ENCODE data around the gene SMPDL3A.
"Not testable (repeated sequence)": the region's sequence is repeated elsewhere in the genome, so short reads cannot be mapped to it uniquely, and the experiment has no call there.

SMPDL3A gene, protein sequence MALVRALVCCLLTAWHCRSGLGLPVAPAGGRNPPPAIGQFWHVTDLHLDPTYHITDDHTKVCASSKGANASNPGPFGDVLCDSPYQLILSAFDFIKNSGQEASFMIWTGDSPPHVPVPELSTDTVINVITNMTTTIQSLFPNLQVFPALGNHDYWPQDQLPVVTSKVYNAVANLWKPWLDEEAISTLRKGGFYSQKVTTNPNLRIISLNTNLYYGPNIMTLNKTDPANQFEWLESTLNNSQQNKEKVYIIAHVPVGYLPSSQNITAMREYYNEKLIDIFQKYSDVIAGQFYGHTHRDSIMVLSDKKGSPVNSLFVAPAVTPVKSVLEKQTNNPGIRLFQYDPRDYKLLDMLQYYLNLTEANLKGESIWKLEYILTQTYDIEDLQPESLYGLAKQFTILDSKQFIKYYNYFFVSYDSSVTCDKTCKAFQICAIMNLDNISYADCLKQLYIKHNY

DNA sequence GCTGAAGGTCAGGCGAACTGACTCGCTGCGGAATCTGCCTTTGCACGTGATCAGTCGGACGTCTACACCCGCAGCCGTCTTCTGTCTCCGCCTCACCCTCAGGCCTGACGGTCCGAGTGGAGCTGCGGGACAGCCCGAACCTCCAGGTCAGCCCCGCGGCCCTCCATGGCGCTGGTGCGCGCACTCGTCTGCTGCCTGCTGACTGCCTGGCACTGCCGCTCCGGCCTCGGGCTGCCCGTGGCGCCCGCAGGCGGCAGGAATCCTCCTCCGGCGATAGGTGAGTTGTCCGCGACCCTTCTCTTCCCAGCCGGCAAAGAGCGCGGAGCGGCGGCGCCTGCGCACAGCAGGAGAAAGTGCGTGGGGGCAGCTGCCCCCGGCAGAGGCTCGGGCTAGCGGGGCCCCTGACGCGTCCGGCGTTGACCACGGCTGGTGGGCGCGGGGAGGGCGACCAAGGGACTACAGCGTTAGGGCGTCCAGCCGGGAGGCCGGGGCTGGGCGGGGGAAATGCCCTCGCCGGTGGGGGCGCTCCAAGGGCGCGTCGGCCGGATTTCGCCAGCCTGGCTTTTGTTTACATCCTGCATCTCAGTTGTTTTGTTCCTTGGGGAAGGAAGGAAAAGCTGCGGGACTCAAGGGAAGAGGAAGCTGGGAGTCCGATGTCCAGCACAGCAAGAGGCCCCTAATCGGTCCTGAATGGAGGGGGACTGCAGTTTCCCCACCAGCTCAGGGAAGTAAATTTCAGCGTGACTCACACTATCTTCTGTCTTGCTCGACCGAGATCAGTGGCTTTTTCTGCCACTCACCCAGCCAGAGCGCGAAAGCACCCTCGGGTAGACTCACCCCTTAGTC is at the start of gene SMPDL3A:
TSS of gene SMPDL3A (plus strand) at position 77 of the 846 bp plus-strand sequence. CDS start at position 166, 89 bp downstream.
- DNase-seq (ENCODE audit: low read depth in 2 of 2): no peak

DNA sequence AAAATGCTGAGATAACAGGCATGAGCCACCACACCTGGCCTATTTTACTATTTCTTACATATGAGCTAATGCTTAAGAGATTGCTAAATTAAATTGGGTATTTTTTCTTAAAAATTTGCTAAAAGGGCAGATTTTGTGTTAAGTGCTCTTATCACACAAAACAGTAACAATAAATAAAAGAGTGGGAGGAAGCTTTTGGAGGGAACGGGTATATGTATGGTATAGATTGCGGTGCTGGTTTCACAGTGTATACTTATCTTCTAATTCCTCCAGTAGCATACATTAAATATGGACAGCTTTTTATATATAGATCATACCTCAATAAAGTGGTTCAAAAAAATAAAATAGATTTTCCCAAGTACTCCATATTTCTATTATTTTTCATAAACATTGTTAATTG is 49.0 kb upstream of the SMPDL3A start:
- no peak for DNase-seq (ENCODE audit: low read depth in 2 of 2)

DNA sequence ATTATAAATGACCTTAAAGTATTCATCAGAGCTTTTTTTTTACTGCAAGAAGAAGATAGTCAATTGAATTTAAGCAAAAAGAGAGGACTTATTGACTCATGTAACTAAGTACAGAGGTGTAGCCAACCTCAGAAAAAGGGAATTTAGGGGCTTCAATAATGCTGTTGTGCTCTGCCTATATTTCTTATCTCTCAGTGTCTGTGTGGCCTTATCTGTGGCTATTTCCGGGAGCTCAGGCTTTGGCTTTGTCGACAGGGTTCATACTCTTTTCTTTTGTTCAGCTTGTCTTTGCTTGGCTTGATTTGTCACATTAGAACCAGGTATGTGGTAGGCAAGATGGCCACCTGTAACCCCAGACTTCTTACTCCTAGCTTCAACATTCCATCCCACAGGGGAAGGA is 48.1 kb upstream of the SMPDL3A start:
- no peak for DNase-seq (ENCODE audit: low read depth in 2 of 2)

DNA sequence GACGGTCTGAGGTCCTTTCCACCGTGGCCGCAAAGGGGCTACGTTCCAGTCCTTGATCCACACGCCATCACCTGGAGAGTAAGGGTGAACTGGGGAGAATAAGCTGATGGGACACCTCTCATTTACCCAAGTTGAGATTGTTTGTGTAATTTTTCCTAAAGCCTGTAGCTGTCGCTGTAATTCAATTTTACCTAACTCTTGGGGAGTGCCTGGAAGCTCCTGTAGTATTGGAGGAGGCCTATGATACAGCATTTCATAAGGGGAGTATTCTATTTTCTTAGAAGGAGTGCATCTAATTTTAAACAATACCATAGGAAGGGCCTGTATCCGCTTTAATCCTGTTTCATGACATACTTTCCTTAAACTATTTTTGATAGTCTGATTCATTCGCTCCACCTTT is 44.8 kb upstream of the SMPDL3A start:
- DNase-seq (ENCODE audit: low read depth in 2 of 2): not testable (repeated sequence)

DNA sequence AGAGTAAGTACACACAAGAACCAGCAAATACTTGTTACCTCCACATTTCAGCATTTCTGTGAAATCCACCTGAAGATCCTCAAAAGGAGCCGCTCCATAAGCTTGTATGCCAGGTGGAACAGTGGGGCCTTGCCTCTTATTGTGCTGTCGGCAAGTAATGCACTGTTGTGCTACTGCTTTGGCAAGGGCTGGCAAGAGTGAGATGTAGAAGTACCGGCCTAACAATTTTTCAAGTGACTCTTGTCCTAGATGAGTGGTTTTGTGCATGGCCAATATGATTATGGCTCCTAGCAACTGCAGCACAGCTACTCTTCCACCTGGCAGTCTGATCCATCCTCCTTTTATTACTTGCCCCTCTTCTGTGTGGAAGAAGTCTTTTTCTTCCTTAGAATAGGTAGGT is 44.2 kb upstream of the SMPDL3A start:
- DNase-seq (ENCODE audit: low read depth in 2 of 2): not testable (repeated sequence)

DNA sequence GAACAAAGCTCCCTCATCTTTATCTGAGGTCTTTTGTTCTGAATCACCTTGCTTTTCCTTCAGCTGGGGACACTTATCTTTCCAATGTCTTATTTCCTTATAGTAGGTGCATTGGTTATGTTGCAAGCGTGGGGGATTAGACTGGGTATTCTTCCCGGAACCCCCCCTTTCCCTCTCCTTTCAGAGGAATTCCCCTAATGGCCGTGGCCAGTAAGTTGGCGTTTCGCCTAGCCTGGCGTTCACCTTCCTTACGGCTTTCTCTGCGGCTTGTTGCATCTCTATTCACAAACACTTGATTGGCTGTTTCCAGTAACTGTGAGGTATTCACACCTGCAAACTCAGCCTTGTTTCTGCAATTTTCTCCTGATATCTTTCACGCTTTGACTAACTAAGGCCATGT is 42.4 kb upstream of the SMPDL3A start:
- no peak for DNase-seq (ENCODE audit: low read depth in 2 of 2)

DNA sequence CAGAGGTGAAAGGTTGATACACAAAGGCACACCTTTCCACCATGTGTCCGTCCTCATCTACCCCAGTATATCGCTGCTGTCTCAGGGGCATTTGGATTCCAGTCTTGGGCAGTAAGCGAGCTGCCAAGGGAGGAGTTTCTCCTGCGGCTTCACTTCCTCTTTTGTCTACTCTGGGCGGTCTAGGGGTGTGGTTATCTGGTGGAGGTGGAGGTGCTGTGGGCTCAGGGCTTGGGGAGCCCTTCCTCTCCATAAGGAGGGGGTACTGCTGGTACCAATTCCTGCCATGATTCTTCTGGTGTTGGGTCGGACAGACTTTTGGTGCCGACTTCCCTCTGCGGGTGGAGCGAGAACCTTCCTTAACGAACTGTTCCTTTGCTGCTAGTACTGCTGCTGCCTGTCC is 41.5 kb upstream of the SMPDL3A start:
- no peak for DNase-seq (ENCODE audit: low read depth in 2 of 2)

DNA sequence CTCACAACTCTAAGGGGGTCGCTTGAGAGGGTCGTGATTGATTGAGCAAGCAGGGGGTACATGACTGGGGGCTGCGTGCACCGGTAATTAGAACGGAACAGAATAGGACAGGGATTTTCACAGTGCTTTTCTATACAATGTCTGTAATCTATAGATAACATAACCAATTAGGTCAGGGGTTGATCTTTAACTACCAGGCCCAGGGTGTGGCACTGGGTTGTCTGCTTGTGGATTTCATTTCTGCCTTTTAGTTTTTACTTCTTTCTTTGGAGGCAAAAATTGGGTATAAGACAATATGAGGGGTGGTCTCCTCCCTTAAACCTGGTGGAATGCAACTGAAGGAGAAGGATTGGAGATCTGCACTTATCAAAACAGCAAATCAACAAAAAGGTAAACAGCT is 40.1 kb upstream of the SMPDL3A start:
- not testable (repeated sequence) for DNase-seq (ENCODE audit: low read depth in 2 of 2)

DNA sequence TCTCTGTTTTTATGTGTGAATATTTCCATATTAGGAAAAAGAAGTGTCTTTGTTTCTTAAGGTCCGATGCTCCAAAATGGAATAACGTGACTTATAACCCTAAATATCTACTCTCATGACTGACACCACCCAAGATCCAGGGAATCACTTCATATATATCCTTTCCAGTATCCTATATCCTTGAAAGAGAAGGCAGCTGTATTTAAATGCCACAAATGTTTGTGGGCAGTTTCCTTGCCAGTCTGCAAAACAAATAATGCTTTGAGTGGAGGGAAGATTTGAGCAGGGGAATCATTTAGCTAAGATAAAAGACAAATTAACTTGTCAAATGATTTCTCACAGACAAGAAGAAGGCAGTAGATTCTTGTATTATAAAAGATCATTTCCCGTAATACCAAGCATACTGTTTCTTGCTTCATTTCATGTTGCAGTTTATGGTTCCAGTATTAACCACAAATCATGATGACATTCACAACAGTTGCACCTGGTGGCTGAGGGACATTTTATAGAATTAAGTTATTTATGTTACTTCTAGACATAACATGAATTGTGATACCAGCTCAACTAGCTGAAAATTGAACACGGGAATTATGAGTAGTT is 39.5 kb upstream of the SMPDL3A start:
- DNase-seq (ENCODE audit: low read depth in 2 of 2): no peak

DNA sequence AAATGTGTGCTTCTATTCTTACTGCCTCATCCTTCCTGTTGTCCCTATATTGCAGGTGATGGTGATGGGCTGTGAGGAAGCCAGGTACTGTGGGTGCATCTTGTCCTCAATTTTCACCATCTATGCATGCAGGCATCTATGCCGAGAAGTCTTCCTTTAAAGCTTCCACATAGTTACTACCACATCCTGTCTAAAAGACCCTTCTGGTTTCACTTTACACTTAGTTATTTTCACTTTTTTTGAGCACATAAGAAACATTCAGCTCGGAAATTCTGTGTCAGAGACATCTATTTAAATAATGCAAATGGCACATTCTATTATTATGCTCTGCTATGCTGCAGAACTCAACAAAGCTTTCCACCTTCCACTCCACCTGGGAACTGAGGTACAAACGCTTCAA is 37.7 kb upstream of the SMPDL3A start:
- DNase-seq (ENCODE audit: low read depth in 2 of 2): no peak

DNA sequence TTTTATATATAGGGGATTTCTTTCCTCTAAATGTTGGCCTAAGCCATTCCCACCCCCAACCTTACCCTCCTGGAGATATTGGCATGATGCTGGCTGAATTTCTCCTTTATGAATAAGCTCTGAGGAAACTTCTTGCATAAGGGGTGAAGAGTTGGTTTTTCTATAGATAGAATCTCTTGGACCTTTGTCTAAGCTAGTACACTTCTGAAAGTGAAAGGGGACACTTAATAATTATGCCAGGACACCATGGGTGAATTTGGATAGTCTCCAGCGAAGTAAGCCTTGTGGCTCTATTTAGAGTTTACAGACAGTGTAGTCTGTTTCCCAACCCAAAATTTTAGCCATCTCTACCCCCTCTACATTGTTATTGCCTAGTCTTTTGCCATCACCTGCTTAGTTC is 36.6 kb upstream of the SMPDL3A start:
- no peak for DNase-seq (ENCODE audit: low read depth in 2 of 2)

DNA sequence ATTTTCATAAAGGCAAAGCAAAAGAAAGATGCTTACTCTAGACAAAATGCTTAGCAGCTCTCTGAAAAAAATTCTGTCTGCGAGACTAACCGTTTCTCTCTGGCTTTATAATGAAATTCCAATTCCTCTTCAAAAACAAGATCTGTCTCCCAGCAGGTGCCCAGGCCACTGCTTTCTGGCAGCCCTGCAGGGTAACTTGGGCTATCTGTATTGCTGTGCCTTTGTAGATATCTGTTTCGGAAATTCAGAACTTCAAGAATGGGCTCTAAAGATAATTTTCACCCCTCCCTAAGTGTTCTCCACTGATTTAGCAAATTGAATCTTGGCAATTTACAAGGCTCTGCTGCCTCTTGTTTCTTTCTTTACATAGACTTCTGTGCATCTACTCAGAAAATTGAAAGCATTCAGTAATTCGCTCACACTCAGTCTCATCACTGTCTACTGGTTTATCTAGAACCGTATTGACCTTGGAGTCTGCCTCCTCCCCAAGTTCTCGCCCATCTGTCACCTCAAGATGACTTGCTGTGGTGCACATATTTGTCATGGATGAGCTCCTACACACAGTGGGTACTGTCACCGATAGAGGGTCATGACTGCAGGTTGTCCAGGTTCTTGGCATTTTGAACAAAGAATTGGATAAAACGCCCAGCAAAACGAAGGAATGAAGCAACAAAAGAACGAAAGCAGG is 35.9 kb upstream of the SMPDL3A start:
- no peak for DNase-seq (ENCODE audit: low read depth in 2 of 2)

DNA sequence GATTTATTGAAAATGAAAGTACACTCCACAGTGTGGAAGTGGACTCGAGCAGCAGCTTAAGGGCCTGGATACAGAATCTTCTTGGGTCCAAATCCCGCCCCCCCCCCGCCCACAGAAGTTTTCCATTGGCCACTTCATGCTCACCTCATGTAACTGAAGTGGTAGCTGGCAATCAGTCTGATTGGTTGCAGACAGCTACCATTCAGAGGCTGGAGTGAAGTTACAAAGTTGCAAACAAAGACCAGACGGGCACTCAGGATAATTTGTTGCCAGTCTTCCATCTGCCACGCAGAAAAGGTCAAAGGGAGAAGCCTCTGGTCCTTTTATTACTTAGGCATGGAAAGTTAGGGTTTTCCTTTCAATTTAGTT is 35.4 kb upstream of the SMPDL3A start:
- DNase-seq (ENCODE audit: low read depth in 2 of 2): no peak

DNA sequence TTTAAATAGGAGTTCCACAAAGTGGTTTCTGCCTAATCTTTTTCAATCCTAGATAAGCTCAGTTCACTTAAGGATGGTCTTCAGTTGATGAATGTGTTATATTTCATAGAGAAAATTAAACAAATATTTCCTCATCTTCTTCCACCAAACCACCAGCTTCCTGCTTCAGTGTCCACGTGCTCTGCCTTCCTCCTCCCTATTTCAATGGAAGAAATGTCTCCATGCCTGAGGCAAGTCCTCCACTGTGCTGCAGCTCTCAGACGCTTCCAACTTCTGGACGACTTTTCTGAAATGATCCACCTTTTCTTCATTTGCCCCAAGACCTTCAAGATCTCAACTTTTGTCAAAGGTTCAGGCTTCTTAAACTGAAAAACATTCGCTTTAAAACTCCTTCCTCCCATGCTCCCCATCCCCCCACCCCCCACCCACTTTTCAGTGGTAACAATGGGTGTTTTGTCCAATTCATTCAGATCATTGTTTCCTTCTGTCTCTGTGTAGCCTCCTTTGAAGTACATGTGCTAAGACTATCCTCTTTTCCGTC is 34.8 kb upstream of the SMPDL3A start:
- no peak for DNase-seq (ENCODE audit: low read depth in 2 of 2)

DNA sequence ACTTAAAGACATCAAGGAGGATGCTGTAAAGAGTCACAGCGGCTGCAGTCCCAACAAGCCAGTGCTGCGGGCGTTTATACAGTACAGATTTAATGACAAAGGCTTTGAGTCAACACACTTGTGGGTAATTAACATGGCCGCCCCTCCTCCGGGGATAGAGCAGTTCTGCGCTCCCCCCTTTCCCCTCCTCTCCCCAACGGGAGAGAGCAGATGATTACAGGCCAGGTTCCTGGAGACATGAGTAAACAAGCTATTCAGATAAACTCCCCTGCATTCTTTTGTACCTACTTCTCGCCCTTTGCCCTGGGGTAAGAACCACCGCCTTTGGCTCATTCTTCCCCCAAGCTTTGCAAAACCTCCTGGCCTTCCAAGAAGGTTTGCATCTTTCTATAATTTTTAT is 33.2 kb upstream of the SMPDL3A start:
- DNase-seq (ENCODE audit: low read depth in 2 of 2): no peak

DNA sequence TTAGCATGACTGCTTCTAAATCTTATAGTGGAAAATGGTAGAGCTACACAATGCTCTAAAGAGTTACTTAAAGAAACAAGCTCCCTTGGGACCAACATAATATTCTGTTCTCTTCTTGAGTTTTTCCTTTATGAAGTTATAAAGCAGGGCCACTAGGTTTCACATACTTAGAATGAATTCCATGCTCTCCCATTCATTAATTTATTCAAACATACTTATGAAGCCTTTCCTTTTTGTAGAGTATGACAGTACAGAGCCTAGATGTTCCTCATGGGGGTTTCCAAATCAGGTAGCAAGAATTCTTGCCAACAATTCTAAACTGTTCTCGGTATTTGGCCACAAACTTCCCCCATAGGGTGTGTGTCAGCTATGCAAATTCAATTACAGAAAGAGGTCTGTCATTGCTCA is 30.1 kb upstream of the SMPDL3A start:
- no peak for DNase-seq (ENCODE audit: low read depth in 2 of 2)

DNA sequence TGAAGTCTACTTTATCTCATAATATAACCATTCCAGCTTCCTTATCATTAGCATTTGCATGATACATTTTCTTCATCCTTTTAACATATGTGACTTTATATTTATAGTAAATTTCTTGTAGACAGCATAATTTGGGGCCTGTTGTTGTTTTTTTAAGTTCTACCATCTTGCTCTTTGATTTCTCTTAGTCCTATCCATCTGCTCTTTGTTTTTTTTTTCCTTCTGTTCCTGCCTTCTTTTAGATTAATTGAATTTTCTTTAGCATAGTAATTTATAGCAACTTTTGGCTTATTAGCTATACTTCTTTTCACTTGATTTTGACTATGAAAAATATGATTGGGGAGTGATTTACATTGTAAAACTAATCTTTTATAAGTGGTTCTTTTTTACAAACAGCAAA is 28.7 kb upstream of the SMPDL3A start:
- no peak for DNase-seq (ENCODE audit: low read depth in 2 of 2)

DNA sequence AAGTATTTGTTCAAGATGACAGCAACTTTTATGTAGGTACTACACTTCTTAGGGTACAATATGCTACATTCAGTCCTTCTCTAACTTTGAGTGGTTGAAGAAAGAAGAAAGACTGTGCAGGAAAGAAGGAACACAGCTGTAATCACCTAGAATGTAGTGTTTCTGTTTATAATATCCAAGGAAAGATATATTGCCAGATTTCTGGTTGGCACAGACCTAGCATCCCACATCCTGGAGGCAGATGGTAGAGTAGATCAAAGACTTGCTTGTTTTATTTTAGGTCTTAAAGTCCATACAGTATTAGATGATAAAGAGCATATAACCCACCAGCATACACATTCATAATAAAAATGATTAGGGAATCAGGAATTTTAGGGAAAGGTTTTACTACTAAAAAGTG is 22.8 kb upstream of the SMPDL3A start:
- DNase-seq (ENCODE audit: low read depth in 2 of 2): no peak

DNA sequence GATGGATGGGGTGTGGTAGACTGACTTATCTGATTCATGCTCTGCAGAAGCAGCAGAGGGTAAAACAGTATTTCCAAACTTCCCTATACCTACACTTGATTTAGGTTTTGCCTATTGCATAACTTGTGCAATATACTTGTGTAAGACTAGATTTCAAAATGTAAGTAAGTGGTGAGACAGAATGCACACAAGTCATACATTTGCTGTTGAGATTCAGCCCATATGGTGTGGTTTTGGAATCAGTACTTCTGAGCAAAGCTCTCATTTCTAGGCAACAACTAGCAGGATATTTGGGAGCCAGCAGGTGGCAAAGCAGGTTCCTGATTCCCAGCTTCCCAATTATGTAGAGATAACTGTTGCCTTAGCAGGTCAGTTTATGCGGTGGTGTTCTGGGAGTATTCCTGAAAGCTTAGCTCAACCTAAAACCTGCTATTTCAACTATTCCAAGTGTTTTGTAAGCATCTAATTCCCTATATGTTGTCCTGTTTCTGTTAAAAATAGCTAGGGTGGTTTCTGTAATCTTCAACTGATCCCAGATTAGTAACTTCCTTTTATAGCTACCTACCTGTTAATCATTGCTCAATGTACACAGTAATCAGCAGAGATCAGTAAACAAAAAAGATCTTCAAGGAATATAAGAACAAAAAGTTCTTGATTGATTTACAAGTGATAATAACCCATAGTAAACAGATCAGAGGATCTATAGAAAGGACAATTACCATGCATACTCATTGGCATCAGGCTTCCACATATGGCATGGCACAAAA is 18.0 kb upstream of the SMPDL3A start:
- no peak for DNase-seq (ENCODE audit: low read depth in 2 of 2)

DNA sequence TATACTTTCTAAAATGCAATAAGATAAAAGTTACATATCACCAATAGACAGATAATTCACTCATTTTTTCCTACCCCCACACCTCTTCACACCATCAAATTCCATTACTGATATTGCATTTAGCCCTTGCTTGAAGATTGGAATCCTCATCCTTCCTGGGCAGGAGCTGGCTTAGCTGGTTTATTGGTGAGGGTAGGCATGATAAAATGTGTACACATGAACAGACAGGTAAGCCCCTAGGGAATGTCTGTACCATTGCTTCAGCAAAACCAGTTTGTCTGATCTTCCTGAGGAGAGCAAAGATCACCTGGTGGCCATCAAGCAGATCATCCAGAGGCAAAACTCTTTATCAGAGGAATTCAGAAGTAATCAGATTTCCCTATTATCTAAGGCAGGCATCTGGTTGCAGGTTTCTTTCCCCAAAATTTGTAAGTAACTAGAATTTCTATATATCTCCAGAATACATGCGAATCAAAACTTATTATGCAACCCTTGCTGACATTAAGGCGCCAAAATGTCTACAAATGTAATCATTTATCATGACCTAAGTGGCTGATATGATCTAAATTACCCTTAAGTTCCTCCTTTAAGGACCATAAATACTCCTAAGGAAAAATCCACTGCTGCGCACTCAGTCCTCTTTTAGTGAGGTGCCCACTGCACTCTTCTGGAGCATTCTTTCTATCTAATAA is 16.2 kb upstream of the SMPDL3A start:
- DNase-seq (ENCODE audit: low read depth in 2 of 2): no peak
